HG02763 (cell line): ENCODE measurements around the gene MTARC1.

ENCODE experiments used
- ATAC-seq: cut with Tn5 transposase; IDR thresholded peaks from one replicate; pipeline ENCODE4 v1.9.1; 2021; ENCODE audit warnings: mild to moderate bottlenecking, moderate library complexity; ENCODE audit not compliant: unreplicated experiment

MTARC1 gene

GRCh38 chr1:220827445-220828178, 40.9 kb downstream of the MTARC1 start:
- ATAC-seq: no peak

- ATAC-seq: no peak
These were observed 41.4 kb downstream of the MTARC1 start for GRCh38 chr1:220828179-220828490.

- ATAC-seq: no peak
These were observed 42.4 kb downstream of the MTARC1 start for GRCh38 chr1:220828950-220829586.

GRCh38 chr1:220833436-220833835, 46.7 kb downstream of the MTARC1 start:
- no peak for ATAC-seq

- ATAC-seq: no peak
These were observed 47.6 kb downstream of the MTARC1 start for GRCh38 chr1:220834155-220834870.
